GM19043 (cell line): Measurements from ENCODE around the gene RTP1.
"Not testable (repeated sequence)": the region's sequence is repeated elsewhere in the genome, so short reads cannot be mapped to it uniquely, and the experiment has no call there.

Experiments
- ATAC-seq: cut with Tn5 transposase; IDR thresholded peaks from one replicate; pipeline ENCODE4 v1.9.1; 2021; ENCODE audit warnings: low read depth; ENCODE audit not compliant: unreplicated experiment

The RTP1 gene

DNA sequence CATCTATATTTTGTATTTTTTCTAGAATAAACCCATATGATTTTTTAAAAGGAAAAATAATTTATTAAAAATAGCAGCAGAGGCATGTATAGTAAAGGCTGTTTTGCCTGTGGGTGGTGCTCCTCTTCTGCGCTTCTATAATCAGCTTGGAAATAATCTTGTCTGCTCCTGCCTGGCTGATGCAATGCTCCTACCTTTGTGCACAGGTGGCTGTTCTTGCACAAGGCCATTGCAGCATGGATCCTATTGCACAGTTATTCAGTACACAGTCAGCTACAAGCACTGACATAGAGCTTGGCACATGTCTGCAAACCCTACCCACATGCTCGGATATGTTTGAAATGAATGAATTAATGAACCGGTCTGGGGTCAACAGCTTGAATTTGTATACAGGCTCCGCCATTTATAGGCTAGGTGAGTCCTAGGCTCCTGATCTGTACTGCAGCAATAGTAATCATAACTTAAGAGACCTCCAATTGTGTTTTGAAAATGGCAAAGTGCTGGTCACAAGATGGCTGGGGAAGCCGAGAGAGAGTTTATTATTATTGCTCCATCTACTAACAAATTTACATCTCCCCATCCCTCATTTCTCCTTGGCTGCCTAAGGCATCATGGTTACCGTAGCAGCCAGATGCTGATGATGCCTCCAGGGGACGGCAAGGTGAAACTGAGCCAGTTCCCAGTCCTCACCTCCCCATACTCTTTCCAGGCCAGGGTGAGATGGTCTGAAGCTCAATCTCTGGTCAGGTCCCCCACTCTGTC, 532 bp upstream of the RTP1 start:
- ATAC-seq = no peak

DNA sequence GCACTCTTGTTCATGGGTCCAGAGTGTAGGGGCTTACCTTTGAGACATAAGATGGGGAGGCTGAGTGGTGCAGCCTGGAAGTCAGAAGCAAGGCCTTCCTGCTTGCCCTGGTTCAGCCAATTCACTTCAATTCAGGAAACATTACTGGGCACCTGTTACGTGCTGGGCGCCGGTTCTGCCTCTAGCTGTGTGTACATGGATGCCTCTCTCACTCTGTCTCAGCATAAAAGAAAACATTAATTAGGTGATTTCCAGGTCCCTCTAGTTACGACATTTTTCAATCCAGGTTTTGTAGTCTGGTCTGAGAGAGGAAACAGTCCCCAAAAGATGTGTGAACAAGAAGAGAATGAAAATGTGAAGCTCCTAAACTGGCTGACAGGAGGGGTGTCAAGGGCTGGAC, 1.2 kb downstream of the RTP1 start:
- no peak for ATAC-seq

DNA sequence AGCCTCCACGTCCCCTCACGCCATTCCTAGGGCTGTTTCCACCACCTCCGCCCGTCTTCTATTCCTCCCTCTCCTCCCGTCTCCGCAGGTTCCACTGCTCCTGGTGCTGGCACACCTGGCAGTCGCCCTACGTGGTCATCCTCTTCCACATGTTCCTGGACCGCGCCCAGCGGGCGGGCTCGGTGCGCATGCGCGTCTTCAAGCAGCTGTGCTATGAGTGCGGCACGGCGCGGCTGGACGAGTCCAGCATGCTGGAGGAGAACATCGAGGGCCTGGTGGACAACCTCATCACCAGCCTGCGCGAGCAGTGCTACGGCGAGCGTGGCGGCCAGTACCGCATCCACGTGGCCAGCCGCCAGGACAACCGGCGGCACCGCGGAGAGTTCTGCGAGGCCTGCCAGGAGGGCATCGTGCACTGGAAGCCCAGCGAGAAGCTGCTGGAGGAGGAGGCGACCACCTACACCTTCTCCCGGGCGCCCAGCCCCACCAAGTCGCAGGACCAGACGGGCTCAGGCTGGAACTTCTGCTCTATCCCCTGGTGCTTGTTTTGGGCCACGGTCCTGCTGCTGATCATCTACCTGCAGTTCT, 2.3 kb downstream of the RTP1 start:
- not testable (repeated sequence) for ATAC-seq

DNA sequence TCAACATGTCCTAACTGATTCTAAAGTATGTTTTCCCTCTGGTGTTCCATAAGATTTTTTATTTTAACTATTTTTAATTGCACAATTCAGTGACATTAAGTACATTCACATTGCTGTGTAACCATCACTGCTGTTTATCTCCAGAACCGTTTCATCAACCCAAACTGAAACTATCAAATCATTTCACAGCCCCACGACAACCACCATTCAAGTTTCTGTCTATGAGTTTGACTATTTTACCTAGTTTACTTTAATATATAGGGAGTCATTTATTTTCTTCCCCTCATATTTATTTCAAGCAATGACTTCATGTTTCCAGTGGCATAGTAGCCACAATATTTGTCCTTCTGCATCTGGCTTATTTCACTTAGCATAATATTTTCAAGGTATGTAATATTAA, 8.4 kb downstream of the RTP1 start:
- ATAC-seq = no peak

DNA sequence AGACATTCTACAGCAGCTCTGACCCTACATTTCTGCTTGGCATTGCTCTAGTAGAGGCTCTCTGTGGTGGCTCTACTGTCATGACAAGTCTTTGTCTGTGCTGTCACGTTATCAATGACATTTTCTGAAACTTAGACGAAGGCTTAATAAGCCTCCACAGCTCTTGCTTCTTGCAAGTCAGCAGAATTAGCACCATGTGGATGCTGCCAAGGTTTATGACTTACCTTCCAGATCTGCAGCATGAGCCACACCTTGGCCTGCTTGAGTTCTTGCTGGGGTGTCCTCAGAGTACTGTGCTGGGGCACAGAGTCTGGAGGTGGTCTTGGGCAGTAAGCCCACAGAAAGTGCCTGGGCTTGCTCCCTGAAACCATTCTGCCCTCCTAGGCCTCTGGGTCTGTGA, 9.8 kb downstream of the RTP1 start:
- ATAC-seq = no peak

DNA sequence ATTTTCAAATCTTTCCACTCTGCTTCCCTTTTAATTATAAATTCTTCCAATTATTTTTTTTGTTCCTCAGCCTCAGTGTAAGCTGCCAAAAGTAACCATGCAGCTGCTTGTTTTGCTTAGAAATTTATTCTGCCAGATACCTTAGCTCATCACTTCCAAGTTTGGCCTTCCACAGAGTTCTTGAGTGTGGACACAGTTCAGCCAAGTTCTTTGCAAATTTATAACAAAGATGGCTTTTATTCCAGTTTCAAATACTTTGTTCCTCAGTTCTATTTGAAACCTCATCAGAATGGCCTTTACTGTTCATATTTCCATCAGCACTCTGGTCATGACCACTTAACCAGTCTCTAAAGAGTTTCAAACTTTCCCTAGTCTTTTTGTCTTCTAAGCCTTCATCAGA, 10.3 kb downstream of the RTP1 start:
- no peak for ATAC-seq

DNA sequence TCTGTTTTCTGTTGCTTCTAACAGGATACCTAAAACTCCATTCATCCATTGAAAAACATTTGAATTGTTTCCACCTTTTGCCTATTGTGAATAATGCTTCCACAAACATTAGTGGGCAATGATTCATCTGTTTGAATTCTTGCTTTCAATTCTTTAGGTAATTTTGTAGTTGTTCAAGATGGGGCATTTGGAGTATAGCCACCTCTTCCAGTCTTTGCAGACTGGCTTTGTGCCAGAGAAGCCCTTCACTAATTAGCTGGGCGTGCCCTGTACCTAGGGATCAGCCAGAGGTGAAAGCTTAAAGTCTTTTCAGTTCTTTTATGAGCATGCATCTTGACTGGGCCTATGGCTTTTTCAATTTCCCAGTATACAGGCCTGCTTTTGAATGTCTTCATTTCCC, 10.9 kb downstream of the RTP1 start:
- ATAC-seq = no peak

DNA sequence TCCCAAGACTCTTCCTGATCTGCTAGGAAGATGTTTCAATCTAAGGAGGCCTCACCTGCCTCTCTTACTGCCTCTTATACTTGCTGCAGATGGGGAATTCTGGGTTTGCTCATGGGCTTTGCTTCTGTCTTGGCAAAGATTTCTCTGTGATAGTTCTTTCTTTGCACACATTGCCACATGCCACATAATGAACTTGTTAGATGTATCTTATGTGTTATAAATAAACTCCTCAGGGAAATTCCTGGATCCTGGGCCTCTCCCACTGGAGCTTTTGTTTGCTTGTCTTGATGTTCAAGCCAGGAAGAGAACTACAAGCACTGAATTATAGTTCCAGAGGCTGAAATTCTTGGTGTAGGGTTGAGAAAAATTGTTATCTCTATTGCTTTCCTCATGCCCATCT, 12.2 kb downstream of the RTP1 start:
- ATAC-seq = no peak

DNA sequence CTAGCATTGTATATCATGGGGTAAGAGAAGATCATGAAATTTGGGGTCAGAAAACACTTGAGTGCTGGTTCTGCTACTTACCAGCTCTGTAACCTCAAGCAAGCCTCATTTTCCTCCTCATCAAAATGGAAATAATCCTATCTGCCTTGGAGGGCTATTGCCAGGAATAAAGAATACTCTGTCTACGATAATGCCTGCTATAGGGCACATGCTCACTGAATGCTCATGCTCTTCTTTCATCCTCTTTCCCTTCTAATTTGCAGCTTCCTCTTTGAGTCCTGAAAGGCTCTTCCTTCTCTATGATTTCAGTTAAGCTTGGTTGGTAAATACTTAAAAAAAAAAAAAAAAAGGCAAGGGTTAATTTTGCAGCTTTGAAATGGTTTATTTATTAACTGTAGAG, 12.8 kb downstream of the RTP1 start:
- ATAC-seq = no peak

DNA sequence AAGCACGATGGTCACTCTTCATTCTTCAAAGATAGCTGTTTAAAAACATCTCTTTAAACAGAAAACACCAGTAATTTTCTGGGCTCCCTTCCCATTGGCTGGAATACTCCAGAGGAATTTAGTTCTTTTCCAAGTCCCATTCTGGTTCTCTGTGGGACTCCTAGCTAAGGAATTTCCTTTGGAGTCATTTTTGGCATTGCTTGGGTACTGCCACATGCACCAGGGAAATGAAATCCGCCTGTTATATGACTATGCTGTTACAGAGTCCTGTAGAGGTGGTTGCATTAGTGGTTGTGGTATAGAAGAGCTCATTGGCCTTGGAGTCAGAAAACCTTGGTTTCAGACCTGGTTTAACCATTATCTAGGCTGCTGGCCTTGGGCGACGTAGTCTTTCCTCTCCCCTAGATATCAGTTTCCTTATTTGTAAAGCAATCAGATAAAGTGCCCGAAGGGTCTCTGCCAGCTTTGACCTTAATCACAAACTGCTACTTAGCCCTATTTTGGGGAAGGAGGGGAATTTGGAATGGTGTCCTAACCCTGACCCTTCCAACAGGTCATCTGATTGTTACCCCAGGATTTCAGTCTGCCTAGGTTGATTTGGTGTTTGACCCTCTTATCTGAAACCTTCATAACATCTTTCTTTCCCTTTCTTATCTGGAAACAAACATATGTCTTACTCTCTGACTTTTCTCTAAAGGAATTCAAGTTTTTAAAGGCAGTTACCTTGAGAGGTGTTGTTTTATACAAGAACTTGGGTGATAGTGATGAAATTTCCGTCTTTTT, 13.4 kb downstream of the RTP1 start:
- ATAC-seq = peak; percentile 95

DNA sequence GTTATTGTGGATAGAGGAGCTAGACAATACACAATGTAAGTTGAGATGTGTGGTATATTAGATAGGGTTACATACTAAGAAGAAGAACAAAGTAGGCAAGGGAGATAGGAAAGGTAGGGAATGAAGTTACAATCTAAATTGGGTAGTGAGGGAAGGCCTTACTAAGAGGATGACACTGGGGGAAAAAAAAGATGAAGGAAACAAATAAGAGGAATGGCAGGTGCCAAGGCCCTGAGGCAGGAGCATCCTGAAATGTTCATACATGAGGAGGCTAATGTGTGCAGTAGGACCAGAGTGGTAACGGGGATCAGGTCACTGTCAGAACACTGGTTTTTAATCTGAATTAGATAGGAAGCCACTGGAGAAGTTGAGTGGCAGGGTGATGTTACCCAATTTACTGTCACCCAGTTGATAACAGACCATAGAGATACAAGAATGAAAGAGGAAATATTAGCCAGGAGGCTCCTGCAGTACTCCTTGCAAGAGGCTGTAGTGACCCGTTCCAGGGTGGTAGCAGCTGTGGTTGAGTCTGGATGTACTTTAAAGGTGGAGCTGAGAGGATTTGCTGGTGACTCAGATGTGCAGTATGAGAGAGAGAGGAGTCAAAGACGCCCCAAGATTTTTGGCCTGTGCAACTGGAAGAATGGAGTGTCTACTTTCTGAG, 14.4 kb downstream of the RTP1 start:
- no peak for ATAC-seq

DNA sequence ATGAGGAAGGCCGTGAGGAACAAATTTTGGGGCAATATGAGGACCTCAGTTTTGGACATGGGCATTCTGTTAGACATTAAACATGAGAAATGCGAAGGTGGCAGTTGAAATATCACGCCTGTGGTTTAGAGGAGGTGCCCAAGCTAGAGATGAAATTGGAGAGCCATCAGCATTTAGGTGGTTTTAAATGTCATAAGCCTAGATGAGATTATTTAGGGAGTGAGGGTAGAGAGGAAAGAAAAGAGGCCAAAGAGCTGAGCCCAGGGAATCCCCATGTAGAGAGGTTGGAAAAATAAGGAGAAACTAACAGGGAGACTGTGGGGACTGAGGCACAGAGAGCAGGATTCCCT, 14.9 kb downstream of the RTP1 start:
- no peak for ATAC-seq

DNA sequence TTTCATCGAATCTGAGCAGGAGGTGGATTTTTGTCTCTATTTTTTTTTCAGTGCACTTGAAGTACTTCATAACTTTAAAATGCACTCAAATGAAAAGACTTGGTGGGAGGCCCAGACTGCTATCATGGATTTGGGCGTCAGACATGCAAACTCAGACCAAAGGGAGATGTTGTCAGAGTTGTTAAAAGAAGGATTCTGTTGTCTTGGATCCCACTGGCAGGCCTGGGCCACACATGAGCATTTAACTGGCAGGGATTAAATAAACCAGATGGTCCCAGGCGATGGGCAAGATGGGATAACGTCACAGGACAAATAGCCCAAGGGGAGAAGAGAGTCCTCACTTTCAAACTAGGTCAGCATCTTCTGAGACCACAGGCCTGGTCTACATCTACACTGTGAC, 15.4 kb downstream of the RTP1 start:
- no peak for ATAC-seq

DNA sequence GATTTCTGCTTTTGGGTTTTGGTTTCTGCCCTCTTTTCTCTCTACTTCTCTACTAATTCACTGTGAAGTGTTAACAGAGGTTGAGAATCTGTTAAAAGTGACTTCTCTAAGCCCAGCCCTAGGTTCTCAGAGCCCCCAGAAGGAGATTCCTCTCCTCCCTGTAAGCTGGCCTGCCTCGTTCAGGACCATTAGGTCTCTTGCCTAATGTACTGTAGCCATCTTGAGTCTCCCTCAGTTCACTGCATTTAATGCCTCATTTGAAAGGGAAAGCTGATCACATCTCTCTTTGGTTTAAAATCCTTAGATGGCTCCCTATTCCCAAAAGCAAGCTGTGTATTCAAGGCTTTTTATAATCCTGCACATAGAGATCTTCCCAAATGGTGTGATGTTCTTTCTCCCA, 16.3 kb downstream of the RTP1 start:
- no peak for ATAC-seq

DNA sequence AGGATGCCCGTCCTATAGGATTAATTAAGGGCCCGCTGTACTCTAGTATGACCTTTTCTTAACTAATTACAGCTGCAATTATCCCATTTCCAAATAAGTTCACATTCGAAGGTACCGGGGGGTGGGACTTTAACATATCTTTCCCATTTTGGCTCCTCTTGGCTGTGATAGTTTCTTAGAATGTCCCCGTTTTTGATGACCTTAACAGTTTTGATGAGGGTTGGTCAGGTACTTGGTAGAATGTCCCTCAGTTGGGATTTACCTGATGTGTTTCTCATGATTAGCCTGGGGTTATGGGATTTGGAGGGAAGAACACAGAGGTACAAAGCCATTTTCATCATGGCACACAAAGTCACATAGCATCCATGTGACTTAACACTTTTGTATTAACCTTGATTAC, 18.2 kb downstream of the RTP1 start:
- ATAC-seq = no peak

DNA sequence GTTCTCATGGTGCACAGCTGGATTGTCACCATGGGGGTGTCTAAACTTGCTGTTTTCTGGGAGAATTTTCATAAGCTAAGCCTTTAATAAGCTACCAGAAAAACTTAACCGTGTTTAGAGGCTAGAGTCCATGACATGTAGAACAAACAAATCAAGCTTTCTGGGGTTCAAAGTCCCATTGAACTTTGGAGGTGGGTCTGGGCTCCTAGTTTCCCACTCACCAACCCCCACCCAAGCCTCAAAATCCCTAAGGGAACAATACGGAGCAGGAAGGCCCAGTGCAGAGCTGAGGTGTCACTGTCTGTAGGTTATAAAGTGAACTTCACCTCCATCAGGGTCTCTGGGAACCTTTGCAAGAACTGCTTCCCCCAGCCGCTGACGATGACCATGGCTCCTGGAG, 25.5 kb downstream of the RTP1 start:
- ATAC-seq = no peak

DNA sequence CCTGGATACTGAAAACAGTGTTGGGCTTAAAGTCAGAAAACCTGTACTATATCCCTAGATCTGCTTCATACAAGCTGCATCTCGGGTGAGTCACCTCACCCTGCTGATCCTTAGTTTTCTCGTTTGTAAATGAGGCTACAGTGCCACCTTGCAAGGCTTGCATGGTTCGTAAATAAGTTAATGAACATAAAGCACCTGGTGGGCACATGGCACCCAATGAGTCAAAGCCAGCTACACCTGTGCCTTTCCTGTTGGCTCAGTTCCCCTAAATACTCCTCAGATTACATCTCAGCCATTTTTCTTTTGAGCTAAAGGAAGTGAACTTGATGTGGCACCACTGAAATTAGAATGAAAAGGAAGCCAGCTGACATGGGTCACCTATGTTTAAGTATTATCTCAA, 26.5 kb downstream of the RTP1 start:
- no peak for ATAC-seq

DNA sequence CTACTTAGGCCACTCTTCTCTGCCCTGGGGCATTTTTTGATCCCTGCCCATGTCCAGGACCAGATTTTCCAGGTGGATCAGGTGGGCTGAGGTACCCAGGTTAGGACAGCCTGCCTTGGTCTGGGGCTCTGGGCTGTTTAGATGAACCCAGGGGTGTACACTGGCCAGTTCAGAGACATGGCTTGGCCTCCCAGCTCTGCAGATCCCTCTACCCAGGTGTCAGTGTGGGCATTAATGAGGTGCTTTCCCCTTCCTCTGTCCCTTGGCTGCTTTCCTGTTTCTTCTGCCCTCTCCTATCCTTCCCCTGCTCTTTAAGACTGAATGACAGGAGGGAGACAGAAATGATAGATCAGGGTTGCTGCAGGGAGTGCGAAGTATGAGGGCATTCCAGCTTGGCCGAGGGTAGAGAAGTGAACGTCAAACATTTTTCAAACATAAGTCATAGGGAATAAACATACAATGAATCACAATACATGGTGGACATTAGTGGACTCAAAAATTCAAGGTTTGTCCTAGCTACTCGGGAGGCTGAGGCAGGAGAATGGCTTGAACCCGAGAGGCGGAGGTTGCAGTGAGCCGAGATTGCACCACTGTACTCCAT, 30.5 kb downstream of the RTP1 start:
- ATAC-seq = no peak

DNA sequence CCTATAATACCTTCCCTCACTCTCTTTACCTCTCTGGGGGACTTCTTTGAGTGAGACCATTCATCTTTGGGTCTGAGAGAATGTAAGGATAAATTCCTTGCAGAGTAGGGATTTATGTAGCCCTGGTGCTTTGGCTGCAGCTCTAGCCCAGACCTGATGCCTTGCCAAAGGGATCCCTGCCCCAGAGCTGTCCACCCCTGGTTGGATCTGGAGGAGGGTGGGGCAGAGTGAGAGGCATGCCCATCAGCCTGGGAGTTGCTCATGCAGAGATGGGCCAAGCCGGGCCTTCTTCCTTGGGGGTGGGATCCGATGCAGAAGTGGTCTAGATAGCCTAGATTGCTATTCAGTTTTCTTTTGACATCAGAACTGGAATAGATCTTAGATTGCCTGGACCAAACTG, 31.5 kb downstream of the RTP1 start:
- no peak for ATAC-seq

DNA sequence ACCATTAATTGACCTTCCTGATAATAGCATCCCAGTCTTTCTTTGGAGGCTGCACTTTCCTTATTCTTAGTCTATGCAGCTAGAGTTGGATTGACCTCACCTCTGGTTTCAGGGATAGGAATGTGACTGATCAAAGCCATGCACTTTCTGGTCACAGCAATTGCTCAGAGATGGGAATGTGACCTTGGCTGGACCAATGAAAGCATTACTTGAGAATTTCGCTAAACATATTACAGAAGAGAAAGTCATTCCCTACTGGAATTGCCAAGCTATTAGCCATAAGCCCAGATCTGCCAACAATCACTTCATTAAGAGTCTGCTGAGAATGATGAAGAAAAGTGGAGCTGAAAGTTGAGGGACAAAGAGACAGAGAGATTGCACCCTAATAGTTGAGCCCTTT, 32.7 kb downstream of the RTP1 start:
- no peak for ATAC-seq

DNA sequence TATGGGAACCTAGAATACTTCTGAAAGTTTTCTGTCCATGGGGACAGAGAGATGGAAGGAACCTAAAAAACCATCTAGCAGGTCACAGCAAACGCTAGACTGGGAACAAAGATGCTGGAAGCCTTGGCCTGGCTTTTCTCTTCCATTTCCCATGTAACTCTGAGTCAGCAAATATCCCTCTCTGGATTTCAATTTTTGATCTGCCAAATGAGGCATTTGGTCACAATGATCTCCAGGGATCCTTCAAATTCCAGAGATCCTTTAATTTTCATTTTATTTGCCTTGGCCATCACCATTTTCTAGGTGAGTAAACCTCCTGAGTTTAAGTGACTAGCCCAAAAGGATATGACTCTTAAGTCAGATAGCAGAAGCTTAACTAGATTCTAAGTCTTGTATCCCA, 39.7 kb downstream of the RTP1 start:
- no peak for ATAC-seq
